Endothelial cell (in vitro differentiated cells): ENCODE data around the gene CDHR1. TPM values are rescaled to one million over a fixed set of nuclear protein-coding genes. Genes with fewer than 3 reads are reported as not detected.

ENCODE experiments used
- DNase-seq: peaks from one replicate; pipeline ENCODE4 v3.0.0; 2021; ENCODE audit warnings: low spot score
- H3K27ac Mint-ChIP-seq: one replicate; pipeline ENCODE4 v1.8.0; 2021; ENCODE audit warnings: mixed read lengths, inconsistent platforms; ENCODE audit not compliant: unreplicated experiment
- H3K27me3 Mint-ChIP-seq: one replicate; pipeline ENCODE4 v1.8.0; 2021; ENCODE audit warnings: mild to moderate bottlenecking, moderate library complexity, mixed read lengths, inconsistent platforms; ENCODE audit not compliant: unreplicated experiment
- H3K36me3 Mint-ChIP-seq: one replicate; pipeline ENCODE4 v1.8.0; 2021; ENCODE audit warnings: mild to moderate bottlenecking, low read depth, mixed read lengths, inconsistent platforms; ENCODE audit not compliant: unreplicated experiment
- H3K4me1 Mint-ChIP-seq: one replicate; pipeline ENCODE4 v1.8.0; 2021; ENCODE audit warnings: mild to moderate bottlenecking, mixed read lengths, inconsistent platforms; ENCODE audit not compliant: unreplicated experiment
- H3K4me3 Mint-ChIP-seq: one replicate; pipeline ENCODE4 v1.8.0; 2021; ENCODE audit warnings: mild to moderate bottlenecking, mixed read lengths, inconsistent platforms; ENCODE audit not compliant: unreplicated experiment
- H3K9me3 Mint-ChIP-seq: one replicate; pipeline ENCODE4 v1.8.0; 2021; ENCODE audit warnings: mixed read lengths, inconsistent platforms; ENCODE audit not compliant: unreplicated experiment
- CTCF ChIP-seq: fragments of 200-600 bp; sonication (generic); IDR thresholded peaks from one replicate; pipeline ENCODE4 v1.5.0; 2021; ENCODE audit warnings: antibody characterized with exemption; ENCODE audit not compliant: unreplicated experiment
- total RNA-seq: library from RNA; stranded (reverse); fragmentation: NEBNext Ultra II Directional; extraction: Animal tissue kit (Norgen Biotek cat#: 25700); gene quantifications from one replicate; pipeline ENCODE4 v1.2.1, GENCODE V29; 2021; ENCODE audit not compliant: unreplicated experiment

The CDHR1 gene
- total RNA-seq, 1 donor from 2014 or later = 1.3 TPM

DNA sequence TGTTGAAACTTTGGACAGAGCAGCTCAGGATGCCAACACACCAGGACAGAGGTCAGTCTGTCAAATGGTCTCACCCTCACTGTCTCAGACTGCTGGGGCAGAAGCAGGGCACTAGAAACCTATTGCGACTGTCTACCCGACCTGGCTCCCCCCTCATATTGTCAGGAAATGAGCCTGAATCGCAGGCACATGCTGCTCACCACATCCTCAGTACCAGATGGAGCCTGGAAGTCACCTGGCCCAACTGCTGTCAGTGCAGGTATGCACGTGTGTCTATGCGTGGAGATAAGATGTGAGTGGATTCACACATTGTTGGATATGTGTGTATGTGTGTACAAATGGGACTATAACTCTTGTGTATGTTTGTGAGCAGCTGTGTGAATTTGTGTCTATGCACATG lies 3.2 kb upstream of the CDHR1 start:
- Mint-ChIP-seq H3K4me1 (no peaks in the 10 kb centered on the region), H3K27me3 (peaks cover 11% of the 10 kb centered on the region), H3K27ac (no peak overlapping the region), H3K4me3 (no peak overlapping the region), H3K9me3 (no peaks in the 10 kb centered on the region), H3K36me3 (no peaks in the 10 kb centered on the region)
- no peak for TF ChIP-seq CTCF
- DNase-seq = no peak

- Mint-ChIP-seq H3K4me1 (no peaks in the 10 kb centered on the region), H3K9me3 (no peaks in the 10 kb centered on the region), H3K36me3 (no peaks in the 10 kb centered on the region), H3K27me3 (peaks cover 16% of the 10 kb centered on the region), H3K27ac (no peak overlapping the region), H3K4me3 (no peak overlapping the region)
- TF ChIP-seq CTCF = no peak
- no peak for DNase-seq
These were observed 1.0 kb upstream of the CDHR1 start for GRCh38 chr10:84193327-84193726.

DNA sequence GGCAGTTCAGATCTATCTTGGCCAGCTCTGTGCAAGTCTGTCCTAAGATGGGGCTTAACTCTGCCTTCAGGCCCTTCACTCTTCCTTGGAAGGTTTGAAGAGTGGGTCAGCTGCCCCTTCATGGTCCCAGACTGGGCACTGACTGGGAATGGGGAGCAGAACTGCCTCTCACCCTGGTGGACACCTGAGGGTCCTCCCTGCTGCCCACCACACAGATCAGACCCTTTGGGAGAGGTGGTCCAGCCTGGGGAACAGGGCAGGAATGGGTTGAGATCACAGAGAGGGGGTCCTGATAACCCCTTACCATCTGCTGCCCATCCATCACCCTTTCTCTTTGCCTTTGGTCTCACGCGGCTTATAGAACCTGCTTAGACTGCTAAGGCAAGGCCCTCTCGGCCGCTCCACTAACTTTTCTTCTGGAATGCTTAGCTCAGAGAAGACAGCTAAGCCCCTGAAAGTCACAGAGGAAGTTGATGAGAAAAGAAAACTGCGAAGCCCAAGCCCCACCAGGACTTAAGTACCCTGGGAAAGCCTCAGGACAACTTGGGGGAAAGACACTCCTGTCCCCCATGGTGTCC lies 402 bp upstream of the CDHR1 start:
- no peaks in the 10 kb centered on the region for H3K4me1 Mint-ChIP-seq
- H3K36me3 Mint-ChIP-seq = no peaks in the 10 kb centered on the region
- H3K9me3 Mint-ChIP-seq = no peaks in the 10 kb centered on the region
- no peak for DNase-seq
- peaks cover 20% of the 10 kb centered on the region for H3K27me3 Mint-ChIP-seq
- H3K27ac Mint-ChIP-seq = no peak overlapping the region
- H3K4me3 Mint-ChIP-seq = no peak overlapping the region
- no peak for TF ChIP-seq CTCF

DNA sequence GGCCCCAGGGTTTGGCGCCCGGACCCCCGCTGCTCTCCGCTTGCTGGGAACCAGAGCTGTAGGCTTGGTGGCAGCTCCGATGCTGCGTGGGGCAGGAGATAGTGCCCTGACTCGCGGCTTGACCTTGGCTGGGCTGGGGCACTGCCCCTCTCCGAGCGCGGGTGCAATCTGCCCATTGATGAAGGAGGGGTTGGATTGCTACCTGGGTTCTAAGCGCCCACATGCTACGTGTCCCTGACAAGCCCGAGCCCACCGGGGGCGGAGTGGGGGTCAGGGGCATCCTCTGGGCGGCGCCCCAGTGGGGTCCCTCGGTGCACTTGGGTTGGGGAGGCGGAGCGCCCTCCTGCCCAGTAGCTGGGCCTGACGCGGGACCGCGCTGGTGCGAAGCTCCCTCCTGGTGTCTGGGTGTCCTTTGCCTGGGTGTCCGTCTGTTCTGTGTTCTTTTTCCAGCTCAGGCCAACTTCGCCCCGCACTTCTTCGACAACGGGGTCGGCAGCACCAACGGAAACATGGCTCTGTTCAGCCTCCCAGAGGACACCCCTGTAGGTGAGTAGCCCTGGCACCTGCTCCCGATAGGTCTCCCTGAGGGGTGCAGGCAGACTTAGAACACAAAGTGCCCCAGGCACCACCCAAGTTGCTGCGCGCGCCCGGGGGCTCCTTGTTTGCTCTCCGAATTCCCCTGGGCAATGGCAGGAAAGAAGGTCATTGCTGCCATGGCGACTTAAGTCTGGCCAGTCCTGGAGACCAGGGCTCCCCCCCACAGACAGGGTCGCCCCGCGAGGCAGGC lies 900 bp downstream of the CDHR1 start:
- Mint-ChIP-seq H3K4me3 (no peak overlapping the region), H3K4me1 (no peaks in the 10 kb centered on the region), H3K36me3 (no peaks in the 10 kb centered on the region), H3K9me3 (no peaks in the 10 kb centered on the region), H3K27ac (no peak overlapping the region), H3K27me3 (peaks cover 19% of the 10 kb centered on the region)
- DNase-seq = no peak
- no peak for TF ChIP-seq CTCF

DNA sequence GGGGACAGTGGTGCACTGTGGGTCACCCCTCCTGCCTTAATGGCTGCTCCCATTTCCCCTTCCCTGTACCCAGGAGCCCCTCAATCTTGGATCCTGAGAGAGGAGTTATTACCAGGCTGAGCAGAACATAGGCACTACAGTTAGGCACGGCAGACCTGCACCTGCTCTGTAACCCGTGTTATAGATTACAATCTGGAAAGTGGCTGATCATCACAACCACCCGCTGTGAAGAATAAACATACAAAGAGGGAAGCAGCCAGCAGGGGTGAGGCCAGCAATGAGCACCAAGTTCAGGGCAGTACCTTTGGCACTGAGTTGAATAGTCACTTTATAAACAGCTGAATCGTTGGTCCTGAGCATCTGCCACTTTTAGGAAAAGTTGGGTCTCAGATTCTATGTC lies 1.7 kb downstream of the CDHR1 start:
- Mint-ChIP-seq H3K4me3 (no peak overlapping the region), H3K27me3 (peaks cover 21% of the 10 kb centered on the region), H3K9me3 (no peaks in the 10 kb centered on the region), H3K27ac (no peak overlapping the region), H3K36me3 (no peaks in the 10 kb centered on the region), H3K4me1 (no peaks in the 10 kb centered on the region)
- no peak for TF ChIP-seq CTCF
- no peak for DNase-seq
